ENCODE results near the gene SRSF1.

The SRSF1 gene

DNA sequence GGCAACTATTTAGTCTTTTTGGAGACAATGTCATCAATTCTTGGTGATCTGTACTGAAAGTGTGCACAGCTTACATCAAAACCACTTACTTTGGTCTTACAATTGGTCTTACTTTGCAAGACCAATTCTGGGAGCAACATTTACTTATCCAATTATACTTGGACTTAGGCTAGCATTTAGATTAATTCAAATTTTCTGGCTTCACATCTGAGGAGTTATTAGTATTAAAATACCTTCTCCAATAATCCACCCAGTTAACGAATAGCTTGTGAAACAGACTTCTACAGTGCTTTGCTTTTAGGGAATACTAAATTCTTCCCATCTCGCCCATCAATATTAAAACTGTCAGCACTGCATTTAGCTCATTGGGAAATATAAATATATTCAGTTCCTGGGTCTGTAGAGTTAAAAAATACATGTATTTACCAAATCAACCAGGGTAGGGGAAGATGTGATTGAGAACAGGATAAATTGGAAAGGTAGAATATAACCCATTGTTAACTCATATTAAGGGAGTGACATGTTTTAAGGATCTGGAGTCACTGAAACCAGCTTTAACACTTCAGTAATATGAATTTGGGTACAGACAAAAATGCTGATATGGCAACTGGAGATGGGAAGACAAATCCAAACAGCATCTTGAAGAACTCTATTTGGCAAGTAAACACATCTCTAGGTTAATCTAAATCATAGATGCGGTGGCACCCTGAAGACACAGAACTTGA lies 9.8 kb downstream of the SRSF1 start:
- Histone ChIP-seq H3K27me3 (ENCODE audit: insufficient read depth, poor library complexity, severe bottlenecking) (no peaks in the 10 kb centered on the region), H3K4me1 (ENCODE audit: insufficient read depth, poor library complexity, severe bottlenecking) (no peaks in the 10 kb centered on the region), H3K36me3 (ENCODE audit: low read depth) (peaks cover 78% of the 10 kb centered on the region), H3K4me3 (ENCODE audit: severe bottlenecking) (no peak overlapping the region), H3K9me3 (ENCODE audit: severe bottlenecking) (no peaks in the 10 kb centered on the region), H3K27ac (ENCODE audit: poor library complexity, severe bottlenecking) (no peak overlapping the region)
- DNase-seq (ENCODE audit: low spot score) (no peak), ATAC-seq (ENCODE audit: low read depth) (no peak)
- TF ChIP-seq, protein P1, sequence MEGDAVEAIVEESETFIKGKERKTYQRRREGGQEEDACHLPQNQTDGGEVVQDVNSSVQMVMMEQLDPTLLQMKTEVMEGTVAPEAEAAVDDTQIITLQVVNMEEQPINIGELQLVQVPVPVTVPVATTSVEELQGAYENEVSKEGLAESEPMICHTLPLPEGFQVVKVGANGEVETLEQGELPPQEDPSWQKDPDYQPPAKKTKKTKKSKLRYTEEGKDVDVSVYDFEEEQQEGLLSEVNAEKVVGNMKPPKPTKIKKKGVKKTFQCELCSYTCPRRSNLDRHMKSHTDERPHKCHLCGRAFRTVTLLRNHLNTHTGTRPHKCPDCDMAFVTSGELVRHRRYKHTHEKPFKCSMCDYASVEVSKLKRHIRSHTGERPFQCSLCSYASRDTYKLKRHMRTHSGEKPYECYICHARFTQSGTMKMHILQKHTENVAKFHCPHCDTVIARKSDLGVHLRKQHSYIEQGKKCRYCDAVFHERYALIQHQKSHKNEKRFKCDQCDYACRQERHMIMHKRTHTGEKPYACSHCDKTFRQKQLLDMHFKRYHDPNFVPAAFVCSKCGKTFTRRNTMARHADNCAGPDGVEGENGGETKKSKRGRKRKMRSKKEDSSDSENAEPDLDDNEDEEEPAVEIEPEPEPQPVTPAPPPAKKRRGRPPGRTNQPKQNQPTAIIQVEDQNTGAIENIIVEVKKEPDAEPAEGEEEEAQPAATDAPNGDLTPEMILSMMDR (IDR thresholded peaks at IDR 0.05; ENCODE audit: poor library complexity, severe bottlenecking) = no peak

DNA sequence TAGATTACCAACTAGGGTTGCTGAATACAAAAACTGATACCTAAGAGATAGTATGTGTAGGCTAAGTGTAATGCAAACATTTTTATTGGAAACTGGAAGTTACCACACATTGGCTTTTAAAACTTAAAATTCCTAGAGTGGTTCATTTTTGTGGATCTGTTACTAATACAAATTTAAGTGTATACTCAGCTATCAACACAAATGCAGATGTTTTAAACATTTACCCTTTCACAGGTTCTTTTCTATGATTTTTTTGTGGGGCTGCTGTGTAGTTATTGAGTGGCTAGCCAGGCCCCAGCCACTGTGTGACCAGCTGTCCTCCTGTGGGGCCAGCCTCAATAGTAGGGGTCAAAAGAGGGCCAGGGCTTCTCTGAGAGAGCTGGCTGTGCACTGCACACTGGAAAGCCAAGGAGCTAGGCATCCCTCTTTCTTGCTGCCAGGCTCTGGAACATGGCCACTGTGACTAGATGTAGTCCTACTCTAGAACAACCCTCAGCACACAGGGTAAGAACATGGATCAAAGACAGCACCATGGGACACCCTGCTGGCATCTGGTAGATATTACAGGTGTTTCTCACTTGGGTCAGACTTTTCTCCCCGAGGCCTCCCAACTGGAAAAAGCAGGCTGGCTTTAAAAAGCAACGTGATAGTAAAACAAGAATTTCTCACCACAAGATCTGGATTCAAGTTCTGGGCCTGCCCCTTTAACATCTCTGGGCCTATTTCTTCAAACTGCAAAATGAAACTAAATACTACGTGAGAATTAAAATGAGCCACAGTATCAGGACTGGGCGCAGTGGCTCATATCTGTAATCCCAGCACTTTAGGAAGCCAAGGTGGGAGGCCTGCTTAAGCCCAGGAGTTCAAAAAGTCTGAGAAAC lies 11.7 kb downstream of the SRSF1 start:
- TF ChIP-seq, protein P1 (IDR thresholded peaks at IDR 0.05; ENCODE audit: poor library complexity, severe bottlenecking) = peak; percentile 74
- Histone ChIP-seq H3K9me3 (ENCODE audit: severe bottlenecking) (no peaks in the 10 kb centered on the region), H3K27me3 (ENCODE audit: insufficient read depth, poor library complexity, severe bottlenecking) (no peaks in the 10 kb centered on the region), H3K36me3 (ENCODE audit: low read depth) (peaks cover 76% of the 10 kb centered on the region), H3K4me3 (ENCODE audit: severe bottlenecking) (no peak overlapping the region), H3K4me1 (ENCODE audit: insufficient read depth, poor library complexity, severe bottlenecking) (no peaks in the 10 kb centered on the region), H3K27ac (ENCODE audit: poor library complexity, severe bottlenecking) (no peak overlapping the region)
- DNase-seq (ENCODE audit: low spot score) (no peak), ATAC-seq (ENCODE audit: low read depth) (peak; percentile 77)

DNA sequence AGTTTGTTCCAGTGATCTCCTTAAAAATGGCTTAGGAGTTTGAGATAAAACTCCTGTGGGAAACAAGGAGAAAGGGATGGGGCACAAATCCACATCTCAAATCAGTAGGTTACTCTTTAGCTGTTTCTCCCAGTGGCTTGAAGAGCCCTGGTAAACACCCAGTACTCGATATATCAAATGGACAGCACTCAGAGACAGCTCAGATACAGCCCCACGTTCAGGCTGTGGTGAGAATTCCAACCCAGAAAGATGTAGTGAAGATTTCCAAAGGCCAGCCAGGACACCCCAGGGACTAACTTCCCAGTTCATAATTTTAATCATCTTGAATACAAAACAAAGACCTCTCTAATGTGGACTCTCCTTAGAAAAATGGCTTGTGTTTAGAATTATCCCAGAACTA lies 12.6 kb downstream of the SRSF1 start:
- TF ChIP-seq, protein P1 (IDR thresholded peaks at IDR 0.05; ENCODE audit: poor library complexity, severe bottlenecking) = no peak
- Histone ChIP-seq H3K4me1 (ENCODE audit: insufficient read depth, poor library complexity, severe bottlenecking) (no peaks in the 10 kb centered on the region), H3K4me3 (ENCODE audit: severe bottlenecking) (no peak overlapping the region), H3K9me3 (ENCODE audit: severe bottlenecking) (no peaks in the 10 kb centered on the region), H3K27ac (ENCODE audit: poor library complexity, severe bottlenecking) (peak overlapping the region; percentile 12), H3K27me3 (ENCODE audit: insufficient read depth, poor library complexity, severe bottlenecking) (no peaks in the 10 kb centered on the region), H3K36me3 (ENCODE audit: low read depth) (peaks cover 71% of the 10 kb centered on the region)
- DNase-seq (ENCODE audit: low spot score) (no peak), ATAC-seq (ENCODE audit: low read depth) (no peak)

DNA sequence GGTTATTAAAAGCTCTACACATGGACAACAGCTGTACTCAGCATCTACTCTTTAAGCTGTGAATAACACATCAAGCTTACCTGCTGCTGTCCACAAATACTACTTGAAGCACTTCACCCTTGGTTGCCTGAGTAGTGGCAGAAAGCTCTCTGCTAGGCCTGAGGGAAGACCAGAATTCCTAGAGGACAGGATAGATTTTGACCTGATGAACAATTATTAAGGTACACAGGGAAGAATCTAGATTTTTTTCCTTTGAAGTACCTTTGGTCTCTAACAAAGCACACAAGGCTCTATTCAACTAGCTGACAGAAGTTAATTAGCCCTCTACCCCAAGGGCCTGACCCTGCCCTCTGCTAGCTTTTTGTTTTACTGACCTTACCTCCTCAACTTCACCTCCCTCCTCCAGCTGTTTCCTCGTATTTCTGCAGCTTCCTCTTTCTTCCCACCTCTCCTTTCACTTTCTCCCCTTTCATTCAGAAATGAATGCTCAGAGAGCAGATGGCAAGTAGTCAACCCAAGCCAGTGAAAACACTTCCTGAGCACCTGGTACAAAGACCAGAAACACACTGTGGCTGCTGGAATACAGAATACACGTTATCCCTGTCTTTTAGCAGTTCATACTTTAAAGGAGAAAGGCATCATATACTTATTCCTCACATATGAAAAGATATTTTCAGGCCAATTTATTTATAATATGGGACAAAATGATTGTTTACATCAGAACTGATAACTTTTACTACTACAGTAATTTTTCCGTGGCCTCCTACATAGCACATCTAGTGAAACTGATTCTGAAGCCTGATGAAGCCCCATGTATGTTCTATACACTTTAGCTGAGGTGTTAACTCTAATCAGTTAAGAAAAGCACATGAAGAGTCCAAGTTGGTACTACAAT lies 13.3 kb downstream of the SRSF1 start:
- DNase-seq (ENCODE audit: low spot score) = no peak
- Histone ChIP-seq H3K27ac (ENCODE audit: poor library complexity, severe bottlenecking) (peak overlapping the region; percentile 12), H3K36me3 (ENCODE audit: low read depth) (peaks cover 68% of the 10 kb centered on the region), H3K4me3 (ENCODE audit: severe bottlenecking) (no peak overlapping the region), H3K9me3 (ENCODE audit: severe bottlenecking) (no peaks in the 10 kb centered on the region), H3K4me1 (ENCODE audit: insufficient read depth, poor library complexity, severe bottlenecking) (no peaks in the 10 kb centered on the region), H3K27me3 (ENCODE audit: insufficient read depth, poor library complexity, severe bottlenecking) (no peaks in the 10 kb centered on the region)
- TF ChIP-seq, protein P1 (IDR thresholded peaks at IDR 0.05; ENCODE audit: poor library complexity, severe bottlenecking) = no peak
- no peak for ATAC-seq (ENCODE audit: low read depth)

All from RWPE2 (cell line).